Measurements from ENCODE around the gene SH3GL1. TPM values are rescaled to one million over a fixed set of nuclear protein-coding genes. Genes with fewer than 3 reads are reported as not detected.
A peak's percentile ranks its signal among the peaks of the same experiment; 100 is the strongest.

Gene SH3GL1
- 128 TPM for total RNA-seq (ENCODE audit: unreplicated experiment)
- long read RNA-seq, transcript SH3GL1-201 (10 exons, 2,516 nt), result major isoform, 21 of 35 reads
- long read RNA-seq, partial matches to known transcripts, result 4 of 35 reads
- long read RNA-seq, other reads (novel, unspliced or antisense), result 10 of 35 reads

GRCh38 chr19:4400135-4400936, at the start of gene SH3GL1:
TSS of gene SH3GL1 (minus strand) at chr19:4400547. CDS start at chr19:4400368, 179 bp downstream.
- Mint-ChIP-seq H3K36me3 (ENCODE audit: low read depth, unreplicated experiment) (no peaks in the 10 kb centered on the region), H3K4me1 (ENCODE audit: unreplicated experiment) (peaks cover 34% of the 10 kb centered on the region), H3K9me3 (ENCODE audit: unreplicated experiment) (no peaks in the 10 kb centered on the region), H3K27me3 (ENCODE audit: unreplicated experiment) (peaks cover 10% of the 10 kb centered on the region), H3K27ac (ENCODE audit: unreplicated experiment) (peak within 1 kb of the TSS; percentile 95), H3K4me3 (ENCODE audit: unreplicated experiment) (peak within 1 kb of the TSS; percentile 94)
- TF ChIP-seq CTCF (IDR thresholded peaks at IDR 0.05; ENCODE audit: unreplicated experiment), result peak; percentile 91
- peak; percentile 95 for DNase-seq (ENCODE audit: low spot score)

DNA sequence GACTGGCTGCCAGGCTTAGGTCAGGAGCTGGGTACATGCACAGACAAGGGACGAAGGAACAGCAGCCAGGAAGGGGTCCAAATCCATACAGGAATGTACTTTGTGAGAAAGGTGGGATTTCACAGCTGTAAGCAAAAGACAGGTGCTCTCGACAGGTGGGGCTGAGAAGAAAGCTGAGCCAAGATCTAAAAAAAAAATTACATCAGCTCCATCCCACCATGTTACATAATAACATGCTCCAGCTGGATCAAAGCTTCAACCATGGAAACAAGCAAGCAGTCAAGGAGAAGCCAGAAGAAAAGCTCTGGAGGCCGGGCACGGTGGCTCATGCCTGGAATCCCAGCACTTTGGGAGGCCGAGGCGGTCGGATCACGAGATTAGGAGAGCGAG, 49.3 kb upstream of the SH3GL1 start:
- peaks cover 4% of the 10 kb centered on the region for H3K36me3 Mint-ChIP-seq (ENCODE audit: low read depth, unreplicated experiment)

DNA sequence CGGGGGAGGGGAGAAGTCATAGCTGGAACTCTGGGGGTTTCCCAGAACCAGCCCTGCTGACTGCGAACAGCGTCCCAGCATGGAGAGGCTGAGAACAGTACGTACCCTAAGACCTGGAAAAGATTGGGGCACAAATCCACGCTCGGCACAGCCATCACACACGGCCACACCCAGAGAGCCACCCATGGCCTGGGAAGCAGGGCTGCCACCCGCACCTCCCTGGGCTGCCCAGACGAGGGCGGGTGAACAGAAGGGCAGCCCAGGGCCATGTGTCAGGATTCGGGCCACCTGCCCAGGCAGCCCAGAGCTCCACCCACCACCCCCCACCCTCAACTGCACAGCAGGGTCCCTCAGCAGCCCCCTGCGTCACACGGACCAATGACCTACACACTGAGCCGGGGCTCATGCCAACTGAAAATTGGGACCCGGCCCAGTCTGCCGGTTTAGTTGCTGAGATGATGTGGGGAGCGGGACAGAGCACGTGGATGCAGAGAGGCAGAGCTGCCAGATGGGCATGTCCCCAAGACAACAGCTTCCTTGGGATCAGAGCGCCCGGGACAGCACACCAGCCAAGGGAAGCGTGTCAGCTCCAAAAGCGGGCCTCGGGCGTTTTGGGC, 48.8 kb upstream of the SH3GL1 start:
- H3K9me3 Mint-ChIP-seq (ENCODE audit: unreplicated experiment), result no peaks in the 10 kb centered on the region
- DNase-seq (ENCODE audit: low spot score), result no peak

More for the DNA sequence above, 49.3 kb upstream of the SH3GL1 start:
- no peak overlapping the region for H3K27ac Mint-ChIP-seq (ENCODE audit: unreplicated experiment)
- no peak for TF ChIP-seq CTCF (IDR thresholded peaks at IDR 0.05; ENCODE audit: unreplicated experiment)
- H3K4me3 Mint-ChIP-seq (ENCODE audit: unreplicated experiment), result peak overlapping the region; percentile 67
- no peaks in the 10 kb centered on the region for H3K9me3 Mint-ChIP-seq (ENCODE audit: unreplicated experiment)
- DNase-seq (ENCODE audit: low spot score), result no peak
- H3K4me1 Mint-ChIP-seq (ENCODE audit: unreplicated experiment), result no peaks in the 10 kb centered on the region
- H3K27me3 Mint-ChIP-seq (ENCODE audit: unreplicated experiment), result peaks cover 4% of the 10 kb centered on the region

GRCh38 chr19:4448147-4448985, 48.0 kb upstream of the SH3GL1 start:
- H3K4me1 Mint-ChIP-seq (ENCODE audit: unreplicated experiment), result no peaks in the 10 kb centered on the region
- peaks cover 4% of the 10 kb centered on the region for H3K27me3 Mint-ChIP-seq (ENCODE audit: unreplicated experiment)
- H3K36me3 Mint-ChIP-seq (ENCODE audit: low read depth, unreplicated experiment), result peaks cover 7% of the 10 kb centered on the region
- no peak overlapping the region for H3K4me3 Mint-ChIP-seq (ENCODE audit: unreplicated experiment)
- no peaks in the 10 kb centered on the region for H3K9me3 Mint-ChIP-seq (ENCODE audit: unreplicated experiment)
- no peak for DNase-seq (ENCODE audit: low spot score)
- no peak overlapping the region for H3K27ac Mint-ChIP-seq (ENCODE audit: unreplicated experiment)
- TF ChIP-seq CTCF (IDR thresholded peaks at IDR 0.05; ENCODE audit: unreplicated experiment), result no peak

More for the DNA sequence above, 48.8 kb upstream of the SH3GL1 start:
- Mint-ChIP-seq H3K27ac (ENCODE audit: unreplicated experiment) (no peak overlapping the region), H3K4me1 (ENCODE audit: unreplicated experiment) (no peaks in the 10 kb centered on the region), H3K4me3 (ENCODE audit: unreplicated experiment) (peak overlapping the region; percentile 67), H3K36me3 (ENCODE audit: low read depth, unreplicated experiment) (peaks cover 7% of the 10 kb centered on the region), H3K27me3 (ENCODE audit: unreplicated experiment) (peaks cover 4% of the 10 kb centered on the region)
- no peak for TF ChIP-seq CTCF (IDR thresholded peaks at IDR 0.05; ENCODE audit: unreplicated experiment)
